HPDE6-E6E7 (cell line): ENCODE measurements around the gene CASZ1.

ENCODE experiments used
- DNase-seq: peaks from one replicate; pipeline ENCODE4 v3.0.0; 2011; ENCODE audit warnings: missing footprints; ENCODE audit errors: extremely low spot score

CASZ1 gene

GRCh38 chr1:10704368-10704882 is 92.0 kb downstream of the CASZ1 start:
- DNase-seq, result no peak

GRCh38 chr1:10703702-10704101 is 92.7 kb downstream of the CASZ1 start:
- DNase-seq, result no peak

GRCh38 chr1:10701145-10701544 is 95.3 kb downstream of the CASZ1 start:
- no peak for DNase-seq

- DNase-seq, result no peak
Measured at GRCh38 chr1:10699470-10699835, 97.0 kb downstream of the CASZ1 start.

- no peak for DNase-seq
Measured at GRCh38 chr1:10698726-10699469, 97.5 kb downstream of the CASZ1 start.

- DNase-seq, result no peak
Measured at GRCh38 chr1:10697621-10698160, 98.8 kb downstream of the CASZ1 start.

- DNase-seq, result no peak
Measured at GRCh38 chr1:10696977-10697376, 99.5 kb downstream of the CASZ1 start.

GRCh38 chr1:10694633-10695627 is 101.5 kb downstream of the CASZ1 start:
- DNase-seq, result peak; percentile 87

GRCh38 chr1:10694274-10694632 is 102.2 kb downstream of the CASZ1 start:
- peak; percentile 73 for DNase-seq

- no peak for DNase-seq
Measured at GRCh38 chr1:10693497-10694273, 102.8 kb downstream of the CASZ1 start.

GRCh38 chr1:10693152-10693496 is 103.3 kb downstream of the CASZ1 start:
- no peak for DNase-seq

- peak; percentile 49 for DNase-seq
Measured at GRCh38 chr1:10692401-10693021, 103.9 kb downstream of the CASZ1 start.

- no peak for DNase-seq
Measured at GRCh38 chr1:10691740-10692125, 104.7 kb downstream of the CASZ1 start.

GRCh38 chr1:10691075-10691739 is 105.2 kb downstream of the CASZ1 start:
- DNase-seq, result no peak

GRCh38 chr1:10690484-10690883 is 106.0 kb downstream of the CASZ1 start:
- no peak for DNase-seq

GRCh38 chr1:10688409-10688786 is 108.0 kb downstream of the CASZ1 start:
- no peak for DNase-seq

GRCh38 chr1:10687782-10688408 is 108.6 kb downstream of the CASZ1 start:
- no peak for DNase-seq

- no peak for DNase-seq
Measured at GRCh38 chr1:10687251-10687651, 109.2 kb downstream of the CASZ1 start.

- no peak for DNase-seq
Measured at GRCh38 chr1:10686404-10687040, 109.9 kb downstream of the CASZ1 start.
